Body of pancreas (tissue), 4 donors: ENCODE results near the gene TMEM181.

Source experiments
- POLR2A ChIP-seq, 3 donors: fragments of 450-650 bp; IDR thresholded peaks; one replicate each; pipeline ENCODE4 v1.6.1; 2016; ENCODE audit warnings: antibody characterized with exemption in 3 of 3, mild to moderate bottlenecking in 2 of 3
- TF ChIP-seq, protein P1 (sequence below), 7 experiments: fragments of 450-650 bp in 4 of 7; fragments of 200-600 bp in 3 of 7; sonication (generic) in 3 of 7; IDR thresholded peaks; one replicate each; pipeline ENCODE4 v1.5.1; 2016 to 2019; ENCODE audit warnings: antibody characterized with exemption in 7 of 7

DNA sequence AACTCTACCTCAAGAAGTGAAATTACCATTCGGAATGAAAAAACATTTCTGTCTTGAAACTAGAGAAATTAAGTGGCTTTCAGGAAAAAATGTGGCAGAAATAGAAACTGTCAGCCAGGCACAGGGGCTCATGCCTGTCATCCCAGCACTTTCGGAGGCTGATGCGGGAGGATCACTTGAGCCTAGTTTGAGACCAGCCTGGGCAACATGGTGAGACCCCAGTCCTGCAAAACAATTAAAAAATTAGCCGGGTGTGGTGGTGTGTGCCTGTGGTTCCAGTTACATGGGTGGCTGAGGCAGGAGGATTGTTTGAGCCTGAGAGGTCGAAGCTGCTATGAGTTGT, 7.1 kb upstream of the TMEM181 start:
- TF ChIP-seq, protein P1, sequence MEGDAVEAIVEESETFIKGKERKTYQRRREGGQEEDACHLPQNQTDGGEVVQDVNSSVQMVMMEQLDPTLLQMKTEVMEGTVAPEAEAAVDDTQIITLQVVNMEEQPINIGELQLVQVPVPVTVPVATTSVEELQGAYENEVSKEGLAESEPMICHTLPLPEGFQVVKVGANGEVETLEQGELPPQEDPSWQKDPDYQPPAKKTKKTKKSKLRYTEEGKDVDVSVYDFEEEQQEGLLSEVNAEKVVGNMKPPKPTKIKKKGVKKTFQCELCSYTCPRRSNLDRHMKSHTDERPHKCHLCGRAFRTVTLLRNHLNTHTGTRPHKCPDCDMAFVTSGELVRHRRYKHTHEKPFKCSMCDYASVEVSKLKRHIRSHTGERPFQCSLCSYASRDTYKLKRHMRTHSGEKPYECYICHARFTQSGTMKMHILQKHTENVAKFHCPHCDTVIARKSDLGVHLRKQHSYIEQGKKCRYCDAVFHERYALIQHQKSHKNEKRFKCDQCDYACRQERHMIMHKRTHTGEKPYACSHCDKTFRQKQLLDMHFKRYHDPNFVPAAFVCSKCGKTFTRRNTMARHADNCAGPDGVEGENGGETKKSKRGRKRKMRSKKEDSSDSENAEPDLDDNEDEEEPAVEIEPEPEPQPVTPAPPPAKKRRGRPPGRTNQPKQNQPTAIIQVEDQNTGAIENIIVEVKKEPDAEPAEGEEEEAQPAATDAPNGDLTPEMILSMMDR (IDR thresholded peaks at IDR 0.05) = no peak
- TF ChIP-seq POLR2A (IDR thresholded peaks at IDR 0.05) = no peak
